ENCODE results near the gene NME7.
"Not testable (repeated sequence)": the region's sequence is repeated elsewhere in the genome, so short reads cannot be mapped to it uniquely, and the experiment has no call there.

NME7 gene

DNA sequence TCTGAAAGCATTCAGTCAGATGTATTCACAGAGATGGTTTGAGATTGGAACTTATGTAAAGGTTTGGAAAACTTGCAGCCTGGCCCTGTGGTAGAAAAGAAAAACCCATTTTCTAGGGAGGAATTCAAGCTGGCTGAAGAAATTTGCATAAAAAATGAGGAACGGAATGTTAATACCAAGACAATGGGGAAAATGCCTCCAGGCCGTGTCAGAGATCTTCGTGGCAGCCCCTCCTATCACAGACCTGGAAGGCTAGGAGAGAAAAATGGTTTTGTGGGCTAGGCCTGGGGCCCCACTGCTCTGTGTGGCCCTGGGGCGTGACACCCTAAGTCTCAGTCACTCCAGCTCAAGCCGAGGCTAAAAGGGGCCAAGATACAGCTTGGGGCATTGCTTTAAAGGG, 26.7 kb downstream of the NME7 start:
- no peak for FAIRE-seq

DNA sequence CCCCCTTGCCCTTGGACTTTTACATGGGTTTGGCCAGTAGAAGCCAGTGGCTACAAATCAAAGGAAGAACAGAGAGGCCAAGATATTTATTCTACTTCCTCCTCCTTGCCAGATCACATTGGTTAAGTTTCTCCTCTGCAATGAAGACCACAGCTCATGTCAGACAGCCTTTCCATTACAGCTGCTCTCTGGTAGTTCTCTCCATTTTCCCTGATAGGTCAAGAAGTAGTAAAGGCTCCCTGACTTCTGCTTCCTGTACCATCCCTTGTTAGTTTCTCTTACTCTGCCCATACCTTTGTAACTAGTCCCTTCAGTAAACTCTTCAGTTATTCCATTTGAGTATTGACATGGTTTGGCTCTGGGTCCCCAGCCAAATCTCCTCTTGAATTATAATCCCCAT, 27.8 kb downstream of the NME7 start:
- no peak for FAIRE-seq

DNA sequence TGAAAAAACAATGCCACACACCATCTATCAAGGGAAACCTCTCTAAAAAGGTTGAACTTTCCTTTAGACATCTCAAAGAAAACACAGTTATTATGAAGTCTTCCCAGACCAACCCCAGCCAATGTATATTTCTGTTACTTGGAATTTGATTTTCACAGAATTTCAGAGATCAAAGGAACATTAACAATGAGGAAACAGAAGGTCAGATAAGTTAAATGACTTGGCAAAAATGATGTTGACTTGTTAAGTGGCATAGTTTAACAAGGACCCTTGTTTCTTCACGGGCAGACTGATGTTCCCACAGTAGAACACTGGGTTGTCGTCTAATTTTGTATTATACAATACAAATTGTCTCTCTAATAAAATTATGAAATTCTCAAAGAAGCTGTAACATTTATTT, 29.0 kb downstream of the NME7 start:
- no peak for FAIRE-seq

DNA sequence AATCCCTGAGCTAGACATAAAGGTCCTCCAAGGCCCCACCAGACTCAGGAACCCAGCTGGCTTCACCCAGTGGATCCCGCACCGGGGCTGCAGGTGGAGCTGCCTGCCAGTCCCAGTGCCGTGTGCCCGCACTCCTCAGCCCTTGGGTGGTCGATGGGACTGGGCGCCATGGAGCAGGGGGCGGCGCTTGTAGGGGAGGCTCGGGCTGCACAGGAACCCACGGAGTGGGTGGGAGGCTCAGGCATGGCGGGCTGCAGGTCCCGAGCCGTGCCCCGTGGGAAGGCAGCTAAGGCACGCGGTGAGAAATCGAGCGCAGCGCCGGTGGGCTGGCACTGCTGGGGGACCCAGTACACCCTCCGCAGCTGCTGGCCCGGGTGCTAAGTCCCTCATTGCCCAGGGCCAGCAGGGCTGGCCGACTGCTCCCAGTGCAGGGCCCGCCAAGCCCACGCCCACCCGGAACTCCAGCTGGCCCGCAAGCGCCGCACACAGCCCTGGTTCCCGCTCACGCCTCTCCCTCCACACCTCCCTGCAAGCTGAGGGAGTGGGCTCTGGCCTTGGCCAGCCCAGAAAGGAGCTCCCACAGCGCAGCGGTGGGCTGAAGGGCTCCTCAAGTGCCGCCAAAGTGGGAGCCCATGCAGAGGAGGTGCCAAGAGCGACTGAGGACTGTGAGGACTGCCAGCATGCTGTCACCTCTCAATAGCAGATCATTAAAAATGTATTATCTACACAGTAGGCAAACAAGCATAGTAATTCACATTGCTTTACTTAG, 30.5 kb downstream of the NME7 start:
- FAIRE-seq = not testable (repeated sequence)

DNA sequence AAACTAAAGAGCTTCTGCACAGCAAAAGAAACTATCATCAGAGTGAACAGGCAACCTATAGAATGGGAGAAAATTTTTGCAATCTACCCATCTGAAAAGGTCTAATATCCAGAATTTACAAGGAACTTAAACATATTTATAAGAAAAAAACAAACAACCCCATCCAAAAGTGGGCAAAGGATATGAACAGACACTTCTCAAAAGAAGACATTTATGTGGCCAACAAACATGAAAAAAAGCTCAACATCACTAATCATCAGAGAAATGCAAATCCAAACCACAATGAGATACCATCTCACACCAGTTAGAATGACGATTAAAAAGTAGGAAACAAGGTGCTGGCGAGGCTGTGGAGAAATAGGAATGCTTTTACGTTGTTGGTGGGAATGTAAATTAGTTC, 32.9 kb downstream of the NME7 start:
- not testable (repeated sequence) for FAIRE-seq

DNA sequence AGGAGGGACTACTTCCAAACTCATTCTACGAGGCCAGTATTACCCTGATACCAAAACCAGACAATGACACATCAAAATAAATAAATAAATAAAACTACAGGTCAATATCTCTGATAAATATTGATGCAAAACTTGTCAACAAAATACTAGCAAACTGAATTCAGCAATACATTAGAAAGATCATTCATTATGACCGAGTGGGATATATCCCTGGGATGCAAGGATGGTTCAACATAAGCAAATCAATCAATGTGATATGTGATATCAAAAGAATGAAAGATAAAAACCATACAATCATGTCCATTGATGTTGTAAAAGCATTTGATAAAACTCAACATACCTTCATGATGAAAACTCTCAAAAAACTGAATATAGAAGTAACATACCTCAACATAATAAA, 36.7 kb downstream of the NME7 start:
- no peak for FAIRE-seq

DNA sequence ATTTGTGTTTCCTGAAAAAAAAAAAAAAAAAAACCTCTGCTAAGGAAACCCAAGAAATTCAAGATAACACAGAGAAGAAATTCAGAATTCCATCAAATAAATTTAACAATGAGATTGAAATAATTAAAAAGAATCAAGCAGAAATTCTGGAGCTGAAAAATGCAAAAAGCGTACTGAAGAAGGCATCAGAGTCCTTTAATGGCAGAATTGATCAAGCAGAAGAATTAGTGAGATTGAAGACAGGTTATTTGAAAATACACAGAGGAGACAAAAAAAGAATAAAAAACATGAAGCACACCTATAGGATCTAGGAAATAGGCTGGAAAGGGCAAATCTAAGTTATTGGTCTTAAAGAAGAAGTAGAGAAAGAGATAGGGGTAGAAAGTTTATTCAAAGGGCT, 38.2 kb downstream of the NME7 start:
- no peak for FAIRE-seq

DNA sequence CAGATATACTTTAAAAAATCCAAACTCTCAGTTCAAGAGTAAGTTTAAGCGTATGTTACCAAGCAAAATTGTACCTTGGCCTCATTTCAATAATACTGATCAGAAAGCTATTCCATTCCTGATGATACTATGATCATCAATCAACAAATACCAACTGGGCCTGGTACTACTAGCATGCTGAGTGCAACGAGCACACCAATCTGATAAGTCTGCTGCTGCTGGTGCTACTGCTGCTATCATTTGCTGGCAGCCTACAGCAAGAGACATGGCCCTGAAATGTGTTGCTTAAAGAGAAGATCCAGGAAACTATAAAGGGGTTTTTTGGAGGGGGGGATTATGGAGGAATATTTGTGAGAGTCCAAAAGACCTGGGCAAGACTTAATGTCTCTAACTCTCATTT, 39.7 kb downstream of the NME7 start:
- FAIRE-seq = no peak

DNA sequence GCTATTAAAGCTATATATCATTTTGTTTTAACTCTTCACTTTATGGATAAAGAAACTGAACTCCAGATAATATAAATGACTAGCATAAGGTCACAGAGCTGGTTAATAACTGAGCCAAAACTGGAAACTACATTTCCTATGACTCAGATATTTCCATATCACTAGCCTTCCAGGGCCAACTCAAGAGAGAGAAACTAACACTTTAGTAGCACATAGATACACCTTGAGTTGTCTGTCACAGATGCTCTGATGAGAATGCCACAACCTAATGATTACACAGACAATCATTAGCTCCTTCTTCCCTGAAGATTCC, 40.7 kb downstream of the NME7 start:
- FAIRE-seq = no peak

DNA sequence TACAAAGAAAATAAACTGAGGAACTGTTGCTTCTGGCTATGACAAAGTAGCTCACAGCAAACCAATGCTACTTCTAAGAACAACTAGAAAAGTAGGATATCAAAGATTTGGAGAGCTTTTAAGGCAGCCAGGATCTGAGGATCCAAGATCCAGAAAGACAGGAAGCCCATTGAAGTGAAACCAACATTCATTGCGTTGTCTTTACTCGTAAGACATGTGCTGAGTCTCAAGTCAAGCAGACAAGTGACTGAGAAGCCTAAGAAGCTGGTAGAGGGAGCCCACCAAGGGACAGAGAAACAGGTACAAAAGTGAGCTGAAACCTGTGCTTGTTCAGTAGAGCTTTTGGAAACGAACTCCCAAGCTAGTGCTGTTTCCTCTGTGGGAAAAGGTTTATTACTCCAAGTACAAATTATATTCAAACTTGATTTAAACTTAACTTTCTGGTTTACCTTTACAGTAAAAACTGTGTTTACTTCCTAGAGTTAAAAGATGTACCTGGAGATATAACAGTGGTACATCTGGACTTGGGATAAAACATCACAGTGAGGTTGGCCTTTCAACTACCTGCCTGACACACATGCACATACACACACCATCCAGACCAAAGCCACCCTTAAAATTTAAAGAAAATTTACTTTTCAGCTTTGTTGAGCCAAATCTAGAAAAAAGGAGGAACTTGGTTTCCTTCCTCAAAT, 41.2 kb downstream of the NME7 start:
- FAIRE-seq = no peak

DNA sequence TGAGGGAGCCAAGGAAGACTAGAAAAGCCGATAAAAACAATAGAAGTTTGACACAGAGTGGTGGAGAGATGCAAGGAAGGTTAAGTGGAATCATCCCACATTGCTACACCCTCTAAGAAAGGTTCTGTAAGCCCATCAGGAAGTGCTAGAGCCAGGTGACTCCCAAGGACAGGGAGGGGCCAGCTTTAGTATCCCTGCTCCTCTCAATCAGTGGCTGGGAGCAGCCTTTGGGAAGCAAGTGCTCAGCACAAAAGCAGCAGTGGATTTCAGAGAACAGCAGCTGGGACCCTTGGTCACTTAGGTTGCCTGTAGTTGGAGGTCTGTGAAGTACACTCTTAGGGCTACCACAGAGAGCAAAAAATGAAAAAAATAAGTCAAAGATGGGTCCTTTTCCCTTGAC, 42.5 kb downstream of the NME7 start:
- no peak for FAIRE-seq

DNA sequence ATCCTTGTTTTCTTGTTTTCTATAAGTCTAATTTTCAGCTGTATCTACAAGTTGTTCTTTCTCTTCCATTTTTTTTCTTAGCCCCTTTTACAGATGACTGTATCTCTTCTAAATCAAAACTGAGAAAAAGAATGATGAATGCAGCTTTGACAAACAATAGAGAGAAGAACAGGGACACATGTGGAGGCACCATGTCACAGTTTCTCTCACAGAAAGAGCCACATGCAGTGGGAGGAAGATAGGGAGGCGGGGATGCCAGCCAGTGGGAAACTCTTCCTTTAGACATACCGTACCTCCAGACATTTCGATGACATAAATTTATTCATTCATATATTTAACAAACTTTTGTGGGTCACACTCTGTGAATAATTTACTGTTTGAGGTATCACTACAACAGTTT, 45.5 kb downstream of the NME7 start:
- FAIRE-seq = no peak

DNA sequence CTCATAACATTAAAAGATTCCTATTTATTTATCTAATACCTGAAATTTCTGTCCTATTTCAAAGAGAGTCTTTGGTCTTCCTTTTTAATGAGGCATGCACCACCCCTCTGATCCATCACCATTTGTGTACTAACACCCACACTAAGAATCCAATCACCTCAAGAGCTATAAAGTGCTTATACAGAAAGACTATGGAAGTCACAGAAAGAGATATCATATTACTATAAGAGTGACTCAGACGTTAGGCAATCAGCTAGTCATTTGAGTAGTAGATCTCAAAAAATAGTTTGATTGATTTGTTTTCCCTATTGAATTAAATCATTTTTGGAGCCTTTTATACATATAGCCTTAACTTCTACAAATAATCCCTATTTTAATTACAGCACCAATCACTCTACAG, 46.1 kb downstream of the NME7 start:
- peak; percentile 40 for FAIRE-seq

DNA sequence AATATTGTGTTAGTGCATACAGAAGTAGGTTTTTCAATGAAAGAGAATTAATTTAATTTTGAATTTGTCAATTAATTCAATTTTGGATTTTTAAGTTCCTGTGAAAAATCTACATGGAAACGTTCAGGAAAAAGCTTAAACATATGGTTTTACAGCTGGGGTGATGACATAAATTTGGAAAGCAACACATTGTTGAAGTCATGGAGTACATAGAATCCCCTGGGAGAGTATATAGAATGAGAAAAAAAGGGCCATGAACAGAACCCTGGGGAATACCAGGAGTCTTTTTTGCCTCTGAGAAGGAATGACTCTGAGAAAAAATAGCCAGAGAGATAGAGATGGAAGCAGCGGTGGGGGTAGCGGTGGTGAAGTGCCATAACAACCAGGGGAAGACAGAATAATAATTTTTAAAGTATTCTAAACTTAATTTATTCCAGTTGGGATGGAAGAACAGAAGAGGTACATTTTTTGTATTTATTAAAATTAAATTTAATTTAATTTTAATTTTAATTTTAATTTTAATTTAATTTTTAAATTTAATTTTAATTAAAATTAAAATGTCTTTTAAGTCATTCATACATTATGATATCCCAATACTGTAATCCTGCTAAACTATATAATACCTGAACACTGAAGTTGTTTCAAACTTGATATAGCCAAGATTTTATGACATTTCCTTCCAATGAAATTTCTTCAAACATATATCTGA, 48.9 kb downstream of the NME7 start:
- FAIRE-seq = peak; percentile 94

DNA sequence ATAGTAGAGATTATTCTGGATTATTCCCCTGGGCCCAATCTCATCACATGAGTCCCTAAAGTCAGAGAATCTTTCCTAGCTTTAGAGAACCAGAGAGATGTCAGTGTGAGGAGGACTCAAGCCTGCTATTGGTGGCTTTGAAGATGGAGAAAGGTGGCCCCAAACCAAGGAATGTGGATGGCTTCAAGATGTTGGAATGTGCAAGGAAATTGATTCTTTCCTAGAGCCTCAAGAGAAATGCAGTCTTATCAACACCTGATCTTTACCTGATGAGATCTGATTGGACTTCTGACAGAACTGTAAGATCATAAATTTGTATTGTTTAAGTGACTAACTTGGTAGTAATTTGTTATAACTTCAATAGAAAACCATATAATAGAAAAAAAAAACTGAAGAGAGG, 51.0 kb downstream of the NME7 start:
- FAIRE-seq = no peak

DNA sequence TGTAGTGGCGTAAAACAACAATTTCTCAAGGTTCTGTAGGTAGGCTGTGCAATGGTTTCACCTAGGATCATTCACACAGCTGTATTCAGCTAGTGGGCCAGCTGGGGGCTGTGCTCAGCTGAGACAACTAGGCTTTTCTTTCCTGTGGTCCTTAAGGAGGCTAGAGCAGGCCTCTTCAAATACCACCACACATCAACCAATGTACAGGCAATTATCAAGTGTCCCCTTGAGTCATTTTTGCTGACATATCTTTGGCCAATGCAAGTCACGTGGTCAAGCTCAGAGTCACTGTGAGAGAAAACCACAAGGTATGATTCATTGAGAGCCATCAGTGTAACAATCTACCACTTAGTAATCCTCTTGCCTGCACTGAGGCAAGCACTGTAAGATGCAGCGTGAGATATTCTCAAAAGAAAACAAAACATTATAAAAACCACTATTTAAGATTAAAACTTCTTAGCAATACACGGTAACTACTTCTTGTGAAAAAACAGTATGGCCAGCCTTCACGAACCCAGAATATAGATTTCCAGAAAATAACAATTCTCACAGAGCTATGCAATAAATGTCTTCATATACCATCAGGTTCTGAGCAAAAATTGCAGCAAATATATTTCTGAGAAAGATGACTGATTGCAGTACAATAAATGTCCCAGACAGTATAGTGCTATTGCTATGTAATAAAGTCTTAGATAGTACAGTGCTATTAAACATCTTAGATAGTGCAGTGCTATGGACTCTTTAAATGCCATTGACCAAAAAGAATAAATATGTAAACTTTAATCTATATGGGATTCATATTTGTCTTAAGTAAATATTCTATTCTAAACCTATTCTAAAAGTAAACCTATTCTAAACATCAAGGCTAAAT, 55.3 kb downstream of the NME7 start:
- no peak for FAIRE-seq

DNA sequence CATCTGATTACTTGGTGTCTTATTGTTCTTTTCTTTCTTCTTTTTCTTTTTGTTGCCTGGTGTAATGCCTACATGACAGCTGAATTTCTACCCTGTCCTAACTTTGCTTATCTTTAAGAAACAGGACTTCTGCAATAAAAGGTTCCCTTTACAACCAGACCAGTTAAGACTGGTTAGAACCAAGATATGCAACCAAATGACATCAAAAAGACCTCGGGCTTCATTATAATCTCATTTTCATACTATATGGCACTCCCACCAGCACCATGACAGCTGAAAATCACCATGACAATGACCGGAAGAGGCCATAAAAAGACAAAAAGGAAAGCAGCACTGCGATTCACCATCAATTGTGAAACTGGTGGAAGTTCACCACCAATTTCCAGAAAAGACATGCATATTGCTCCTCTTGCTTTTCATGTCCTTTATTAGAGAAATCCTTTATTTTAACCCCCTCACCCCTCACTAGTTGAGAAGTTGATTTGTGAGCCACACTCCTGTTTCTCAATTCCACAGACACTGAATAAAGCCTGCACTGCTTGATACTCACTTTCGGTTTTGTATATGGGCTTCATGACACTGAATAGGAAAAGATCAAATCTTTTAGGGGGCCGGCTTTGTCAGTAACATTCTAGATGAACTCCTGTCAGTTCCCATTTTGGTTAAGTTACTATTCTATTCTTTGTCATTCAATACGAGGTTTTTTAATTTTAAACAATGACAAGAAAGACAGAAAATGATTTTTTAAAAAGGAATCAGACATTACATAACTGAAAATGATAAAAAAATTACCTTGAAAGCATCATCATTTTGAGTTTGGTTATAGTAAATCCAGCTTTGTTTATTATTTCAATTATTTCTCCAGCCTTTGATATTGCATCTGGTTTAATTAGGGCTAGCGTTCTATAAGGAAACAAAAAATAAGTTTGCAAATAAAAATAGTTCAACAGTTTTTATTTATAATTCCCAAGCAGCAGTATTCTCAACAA, 58.1 kb downstream of the NME7 start:
- FAIRE-seq = no peak

DNA sequence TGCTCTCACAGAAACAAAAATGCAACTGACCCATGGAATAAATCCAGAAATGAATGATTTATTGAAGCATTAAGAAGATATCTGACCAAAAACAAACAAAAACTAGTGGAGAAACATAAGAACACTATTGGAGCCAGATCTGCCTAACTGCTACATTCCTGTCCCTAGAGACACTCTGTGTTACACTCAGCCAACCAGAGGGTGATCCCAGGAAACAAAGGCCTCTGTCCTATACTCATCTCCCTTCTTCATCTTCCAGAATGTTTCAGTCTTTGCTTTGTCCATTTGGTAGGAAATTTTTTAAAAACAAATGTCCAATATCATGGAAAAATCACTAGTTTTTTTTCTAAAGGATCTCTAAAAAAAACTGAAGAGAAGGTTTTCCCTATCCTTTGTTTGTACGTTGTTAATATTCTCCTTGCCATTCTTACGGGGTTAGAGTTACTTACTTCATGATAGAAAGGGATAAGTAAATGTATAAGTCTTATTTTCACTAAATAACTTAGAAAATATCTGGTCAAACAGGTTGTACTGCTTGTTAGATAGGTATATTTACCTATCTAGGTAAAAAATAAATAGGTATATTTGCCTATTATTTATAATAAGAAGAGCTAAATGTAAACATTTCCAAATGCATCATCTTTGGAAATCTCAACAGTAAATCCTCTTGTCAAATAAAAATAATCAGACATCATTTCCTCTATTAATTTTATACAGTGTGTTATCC, 59.1 kb downstream of the NME7 start:
- peak; percentile 34 for FAIRE-seq

DNA sequence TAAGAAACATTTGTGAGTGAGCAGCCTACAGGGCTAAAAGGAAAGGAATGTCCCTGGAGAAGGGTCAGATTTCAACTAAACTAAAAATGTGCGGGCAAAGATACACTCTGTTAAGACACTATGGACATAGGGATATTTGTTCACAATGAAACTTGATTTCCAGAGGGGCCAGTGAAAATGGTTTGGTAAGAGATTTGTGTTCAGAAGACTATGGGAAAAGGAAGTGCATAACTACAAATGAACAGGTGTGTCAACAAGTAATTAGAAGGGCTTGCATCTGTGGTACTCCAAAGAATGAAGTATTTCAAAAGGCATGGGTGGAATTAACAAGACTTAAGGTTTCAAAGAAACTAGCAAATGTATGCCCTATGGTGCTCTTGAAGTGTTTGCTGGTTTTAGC, 60.4 kb downstream of the NME7 start:
- FAIRE-seq = no peak

DNA sequence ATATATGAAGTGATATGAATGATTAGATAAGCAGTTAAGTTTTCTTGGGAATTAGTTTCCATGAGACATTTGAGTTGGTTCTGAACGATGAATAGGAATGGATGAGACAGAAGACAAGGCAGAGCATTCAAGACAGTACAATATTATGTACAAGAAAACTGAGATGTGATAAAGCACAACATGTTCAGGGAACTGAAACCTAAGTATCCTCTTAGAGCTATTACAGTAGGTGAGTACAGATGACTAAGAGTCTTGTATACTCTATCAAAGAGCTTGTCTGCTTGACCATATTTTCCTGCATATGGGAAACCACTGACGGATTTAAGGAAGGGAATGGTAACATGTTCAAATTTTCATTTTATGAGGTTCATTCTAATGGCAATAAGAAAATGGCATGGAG, 61.6 kb downstream of the NME7 start:
- no peak for FAIRE-seq

DNA sequence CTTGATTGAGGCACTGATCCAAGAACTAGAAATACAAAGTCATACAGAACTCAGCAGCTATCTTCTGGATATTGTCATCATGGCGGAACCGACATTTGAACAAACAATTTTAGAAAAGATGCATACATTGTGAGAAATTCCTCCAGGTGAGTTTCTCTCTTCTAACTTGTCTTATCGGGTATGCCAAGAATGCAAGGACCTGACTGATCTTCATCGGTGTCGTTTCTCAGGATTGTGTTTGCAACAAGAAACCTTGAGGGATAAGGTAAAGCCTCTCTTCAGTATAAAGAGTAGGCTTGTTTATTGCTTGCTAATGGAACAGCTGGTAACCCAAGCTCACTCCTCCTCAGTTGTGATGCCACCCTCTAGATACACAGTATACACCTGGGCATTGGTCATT, 62.2 kb downstream of the NME7 start:
- no peak for FAIRE-seq

Data from TTC549 (cell line).